Fibroblast of pulmonary artery (primary cell): ENCODE data around the gene RUFY3.

Experiments
- DNase-seq: peaks from one replicate; pipeline ENCODE4 v3.0.0-alpha.2; 2010; ENCODE audit warnings: low read depth
- H3K4me3 ChIP-seq: replicated peaks from 2 replicates; pipeline ENCODE4 v1.5.1; 2011; ENCODE audit warnings: low read depth, mild to moderate bottlenecking, control low read depth, low read length, moderate library complexity
- CTCF ChIP-seq: IDR thresholded peaks from 2 replicates; pipeline ENCODE4 v1.5.1; 2011; ENCODE audit warnings: mild to moderate bottlenecking, control low read depth, low read length, inconsistent platforms; ENCODE audit errors: missing control alignments

Gene RUFY3

GRCh38 chr4:70788733-70789132 is 67.0 kb downstream of the RUFY3 start:
- no peak for TF ChIP-seq CTCF
- H3K4me3 ChIP-seq, result no peak overlapping the region
- DNase-seq, result no peak

GRCh38 chr4:70793626-70794025 is 71.9 kb downstream of the RUFY3 start:
- no peak for TF ChIP-seq CTCF
- no peak for DNase-seq
- H3K4me3 ChIP-seq, result no peak overlapping the region

DNA sequence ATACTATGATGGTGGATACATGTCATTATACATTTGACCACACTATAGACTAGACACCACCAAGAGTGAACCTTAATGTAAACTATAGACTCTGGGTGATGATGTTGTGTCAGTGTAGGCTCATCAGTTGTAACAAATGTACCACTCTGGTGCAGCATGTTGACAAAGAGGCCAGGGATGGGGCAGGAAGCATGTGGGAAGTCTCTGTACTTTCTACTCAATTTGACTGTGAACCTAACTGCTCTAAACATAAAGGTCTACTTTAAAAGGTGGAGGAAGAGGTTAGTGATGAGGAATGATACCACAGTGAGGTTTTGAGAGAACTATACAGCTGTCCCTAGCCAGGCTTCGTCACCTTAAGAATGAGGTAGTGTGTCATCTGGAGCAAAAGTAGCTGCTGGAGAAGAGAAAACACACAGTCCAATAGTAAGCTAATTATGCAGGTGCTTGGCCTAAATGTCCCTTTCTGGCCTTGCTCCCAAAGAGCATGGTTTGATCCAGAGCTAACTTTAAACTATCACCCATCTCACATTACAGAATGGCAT is 79.6 kb downstream of the RUFY3 start:
- H3K4me3 ChIP-seq, result no peak overlapping the region
- no peak for TF ChIP-seq CTCF
- DNase-seq, result no peak

DNA sequence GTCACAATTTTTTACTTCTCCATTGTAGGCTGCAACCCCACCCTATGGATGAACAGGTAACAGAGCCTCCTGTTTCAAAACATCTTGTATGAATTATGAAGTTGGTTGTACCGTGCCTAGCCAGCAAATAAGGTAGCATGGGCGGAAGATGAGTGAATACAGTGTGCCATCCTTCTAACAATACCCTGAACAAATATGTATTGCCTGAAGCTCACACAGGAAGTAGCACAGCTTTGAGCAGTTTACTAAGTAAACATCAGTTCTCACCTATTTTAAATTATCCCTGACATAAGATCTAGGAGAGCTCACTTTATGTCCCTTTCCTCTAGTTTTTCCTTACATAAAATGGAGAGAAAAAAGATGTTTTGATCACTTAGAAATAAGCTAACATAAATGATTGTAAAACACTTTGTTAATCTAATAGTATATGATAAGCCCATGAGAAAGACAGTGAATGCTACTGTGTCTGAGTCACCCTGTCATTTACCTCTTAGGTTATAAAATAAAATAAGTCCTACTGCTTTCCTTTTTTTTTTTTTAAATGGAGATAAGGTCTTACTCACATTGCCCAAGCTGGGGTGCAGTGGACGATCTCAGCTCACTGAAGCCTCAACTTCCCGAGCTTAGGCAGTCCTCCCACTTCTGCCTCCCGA is 81.3 kb downstream of the RUFY3 start:
- no peak for DNase-seq
- TF ChIP-seq CTCF, result no peak
- no peak overlapping the region for H3K4me3 ChIP-seq

DNA sequence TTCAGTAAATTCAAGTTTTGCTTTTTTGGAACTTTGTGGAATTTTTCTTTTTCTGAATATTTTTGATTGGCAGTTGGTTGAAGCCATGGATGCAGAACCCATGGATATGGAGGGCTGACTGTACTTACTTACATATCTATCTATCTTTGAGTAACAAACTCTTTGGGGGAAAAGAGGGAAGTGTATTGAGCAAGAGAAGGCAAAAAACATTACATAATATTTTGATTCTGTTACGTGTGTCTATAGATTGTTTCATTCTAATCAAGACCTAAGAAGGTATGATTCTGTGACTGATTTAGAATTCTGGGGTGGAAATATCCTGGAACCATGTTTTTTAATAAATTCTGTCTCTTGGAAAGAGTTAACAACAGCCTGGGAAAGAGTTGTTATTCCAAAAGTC is 86.4 kb downstream of the RUFY3 start:
- no peak overlapping the region for H3K4me3 ChIP-seq
- no peak for DNase-seq

GRCh38 chr4:70815370-70815769 is 93.6 kb downstream of the RUFY3 start:
- H3K4me3 ChIP-seq, result no peak overlapping the region
- no peak for TF ChIP-seq CTCF
- DNase-seq, result no peak

More for the DNA sequence above, 86.4 kb downstream of the RUFY3 start:
- TF ChIP-seq CTCF, result no peak

- no peak for DNase-seq
- TF ChIP-seq CTCF, result no peak
- no peak overlapping the region for H3K4me3 ChIP-seq
Observed at GRCh38 chr4:70816894-70817293, 95.1 kb downstream of the RUFY3 start.
